Skin of body (tissue), 1 donor: ENCODE results near the gene PITRM1. TPM values are rescaled to one million over a fixed set of nuclear protein-coding genes. Genes with fewer than 3 reads are reported as not detected.

Source experiments
- total RNA-seq: library from RNA; depleted of rRNA; stranded (reverse); fragments of >200 nt; gene quantifications from one replicate; pipeline ENCODE4 v1.2.3, GENCODE V29; 2014

PITRM1 gene
- total RNA-seq, 1 donor from 2014 or later = 42.9 TPM

Other genes starting within 250 kb of the PITRM1 start
- gene PFKP, start 105.2 kb downstream of the PITRM1 start, total RNA-seq = 14.1 TPM